ENCODE data around the gene HNRNPA2B1. TPM values are rescaled to one million over a fixed set of nuclear protein-coding genes. Genes with fewer than 3 reads are reported as not detected.

HNRNPA2B1 gene
- total and polyA plus RNA-seq, 2 donors from 2014 or later: 397 to 433 TPM

DNA sequence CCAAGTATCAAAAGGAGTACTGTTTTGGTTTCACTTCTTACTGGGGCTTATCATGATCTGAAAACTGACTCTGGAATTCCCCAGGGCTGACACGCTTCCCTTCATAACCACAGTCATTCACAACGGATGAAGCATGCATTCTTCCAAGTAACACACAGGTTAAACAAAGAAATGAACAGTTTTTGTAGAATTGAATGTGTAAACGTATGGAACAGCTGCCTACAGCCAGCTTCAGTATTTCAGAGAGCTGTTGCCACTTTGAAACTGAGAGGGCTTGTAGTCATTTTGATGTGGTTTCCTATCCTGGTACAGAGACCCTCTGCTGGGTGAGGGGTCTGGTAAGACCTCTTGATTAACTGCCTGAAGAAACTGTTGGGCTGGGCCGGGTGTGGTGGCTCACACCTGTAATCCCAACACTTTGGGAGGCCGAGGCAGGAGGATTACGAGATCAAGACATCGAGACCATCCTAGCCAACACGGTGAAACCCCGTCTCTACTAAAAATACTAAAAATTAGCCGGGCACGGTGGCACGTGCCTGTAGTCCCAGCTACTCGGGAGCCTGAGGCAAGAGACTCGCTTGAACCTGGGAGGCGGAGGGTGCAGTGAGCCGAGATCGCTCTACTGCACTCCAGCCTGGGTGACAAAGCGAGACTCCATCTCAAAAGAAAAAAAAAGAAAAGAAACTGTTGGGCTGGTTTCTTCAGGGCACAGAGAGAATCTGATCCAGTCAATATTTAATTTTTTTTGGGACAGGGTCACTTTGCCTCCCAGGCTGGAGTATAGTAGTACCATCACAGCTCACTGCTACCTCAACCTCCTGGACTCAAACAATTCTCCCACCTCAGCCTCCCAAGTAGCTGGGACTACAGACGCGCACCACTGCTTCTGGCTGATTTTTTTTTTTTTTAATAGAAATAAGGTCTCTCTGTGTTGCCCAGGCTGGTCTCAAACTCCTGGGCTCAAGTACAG, 43.8 kb downstream of the HNRNPA2B1 start:
- FAIRE-seq: no peak
- peak overlapping the region in 1 of 3 donors; percentile 42 for H3K4me3 ChIP-seq (ENCODE audit: low read length in 3 of 3)

GRCh38 chr7:26155531-26156375, 44.8 kb downstream of the HNRNPA2B1 start:
- Histone ChIP-seq H3K9me3 (ENCODE audit: control insufficient read depth in 2 of 3, insufficient read depth in 1 of 3, low read length in 3 of 3) (no peaks in the 10 kb centered on the region), H3K36me3 (ENCODE audit: control insufficient read depth in 2 of 3, insufficient read depth in 3 of 3, low read length in 3 of 3) (no peaks in the 10 kb centered on the region), H3K27ac (ENCODE audit: low read depth in 2 of 2, low read length in 2 of 2) (no peak overlapping the region), H3K4me3 (ENCODE audit: low read length in 3 of 3) (no peak overlapping the region), H3K9ac (ENCODE audit: low read length in 3 of 3) (no peak overlapping the region), H3K4me1 (ENCODE audit: control insufficient read depth in 2 of 3, insufficient read depth in 2 of 3, low read depth in 1 of 3, low read length in 3 of 3) (peaks cover 3 to 26% (median 4%) of the 10 kb centered on the region in 3 donors), H3K27me3 (ENCODE audit: control insufficient read depth, insufficient read depth, low read length) (peaks cover 4% of the 10 kb centered on the region)
- DNase-seq (no peak), FAIRE-seq (no peak)
- TF ChIP-seq CTCF (IDR thresholded peaks at IDR 0.05; ENCODE audit: borderline replicate concordance, extremely low read depth, insufficient read depth): no peak
- intact Hi-C loops (cut with DNase I): no loop called here

More for the DNA sequence above, 43.8 kb downstream of the HNRNPA2B1 start:
- Histone ChIP-seq H3K27me3 (ENCODE audit: control insufficient read depth, insufficient read depth, low read length) (peaks cover 4% of the 10 kb centered on the region), H3K9ac (ENCODE audit: low read length in 3 of 3) (peak overlapping the region in 1 of 3 donors; percentile 8), H3K4me1 (ENCODE audit: control insufficient read depth in 2 of 3, insufficient read depth in 2 of 3, low read depth in 1 of 3, low read length in 3 of 3) (peaks cover 3 to 25% (median 4%) of the 10 kb centered on the region in 3 donors), H3K36me3 (ENCODE audit: control insufficient read depth in 2 of 3, insufficient read depth in 3 of 3, low read length in 3 of 3) (no peaks in the 10 kb centered on the region), H3K27ac (ENCODE audit: low read depth in 2 of 2, low read length in 2 of 2) (peak overlapping the region in 1 of 2 donors; percentile 65), H3K9me3 (ENCODE audit: control insufficient read depth in 2 of 3, insufficient read depth in 1 of 3, low read length in 3 of 3) (no peaks in the 10 kb centered on the region)
- DNase-seq: peak in 2 of 5 donors; percentile 43 to 61
- intact Hi-C loops (cut with DNase I): no loop called here
- no peak for TF ChIP-seq CTCF (IDR thresholded peaks at IDR 0.05; ENCODE audit: borderline replicate concordance, extremely low read depth, insufficient read depth)

GRCh38 chr7:26153823-26154783, 46.4 kb downstream of the HNRNPA2B1 start:
- Histone ChIP-seq H3K9ac (ENCODE audit: low read length in 3 of 3) (no peak overlapping the region), H3K27me3 (ENCODE audit: control insufficient read depth, insufficient read depth, low read length) (peaks cover 4% of the 10 kb centered on the region), H3K9me3 (ENCODE audit: control insufficient read depth in 2 of 3, insufficient read depth in 1 of 3, low read length in 3 of 3) (no peaks in the 10 kb centered on the region), H3K27ac (ENCODE audit: low read depth in 2 of 2, low read length in 2 of 2) (no peak overlapping the region), H3K4me1 (ENCODE audit: control insufficient read depth in 2 of 3, insufficient read depth in 2 of 3, low read depth in 1 of 3, low read length in 3 of 3) (peaks cover 3 to 22% (median 4%) of the 10 kb centered on the region in 3 donors), H3K36me3 (ENCODE audit: control insufficient read depth in 2 of 3, insufficient read depth in 3 of 3, low read length in 3 of 3) (no peaks in the 10 kb centered on the region), H3K4me3 (ENCODE audit: low read length in 3 of 3) (peak overlapping the region in 1 of 3 donors; percentile 55)
- intact Hi-C loops (cut with DNase I): no loop called here
- FAIRE-seq (no peak), DNase-seq (no peak)
- no peak for TF ChIP-seq CTCF (IDR thresholded peaks at IDR 0.05; ENCODE audit: borderline replicate concordance, extremely low read depth, insufficient read depth)

All from kidney (tissue), 14 donors.